H9 (cell line): ENCODE results near the gene EFEMP1. TPM values are rescaled to one million over a fixed set of nuclear protein-coding genes. Genes with fewer than 3 reads are reported as not detected.

Experiments
- DNase-seq: peaks from one replicate; pipeline ENCODE4 v3.0.0-alpha.2; 2017
- H2AFZ ChIP-seq: one replicate; pipeline ENCODE4 v1.6.1; 2013; ENCODE audit warnings: mild to moderate bottlenecking, low read length, control low read depth, moderate library complexity
- H2AK5ac ChIP-seq: 2 replicates; pipeline ENCODE4 v1.6.1; 2013; ENCODE audit warnings: low read length, control low read depth, mixed read lengths; ENCODE audit not compliant: insufficient read length
- H2BK120ac ChIP-seq: one replicate; pipeline ENCODE4 v1.6.1; 2013; ENCODE audit warnings: low read depth, mild to moderate bottlenecking, low read length, control low read depth, inconsistent platforms; ENCODE audit not compliant: poor library complexity, severe bottlenecking
- H2BK12ac ChIP-seq: 2 replicates; pipeline ENCODE4 v1.6.1; 2013; ENCODE audit warnings: low read length, control low read depth, mixed read lengths, low read depth; ENCODE audit not compliant: insufficient read length
- H2BK15ac ChIP-seq: 2 replicates; pipeline ENCODE4 v1.6.1; 2013; ENCODE audit warnings: low read depth, low read length, control low read depth
- H2BK20ac ChIP-seq: one replicate; pipeline ENCODE4 v1.6.1; 2013; ENCODE audit warnings: low read depth, mild to moderate bottlenecking, low read length, control low read depth, inconsistent platforms; ENCODE audit not compliant: poor library complexity, severe bottlenecking
- H2BK5ac ChIP-seq: 2 replicates; pipeline ENCODE4 v1.6.1; 2013; ENCODE audit warnings: low read length, control low read depth, mixed read lengths; ENCODE audit not compliant: insufficient read length
- H3K14ac ChIP-seq: 2 replicates; pipeline ENCODE4 v1.6.1; 2013; ENCODE audit warnings: low read length, control low read depth; ENCODE audit not compliant: insufficient read depth
- H3K18ac ChIP-seq: 2 replicates; pipeline ENCODE4 v1.6.1; 2013; ENCODE audit warnings: low read depth, mild to moderate bottlenecking, mixed read lengths, low read length, control low read depth; ENCODE audit not compliant: insufficient read length
- H3K23ac ChIP-seq: 2 replicates; pipeline ENCODE4 v1.6.1; 2013; ENCODE audit warnings: low read length, control low read depth, mixed read lengths, low read depth; ENCODE audit not compliant: insufficient read length
- H3K23me2 ChIP-seq: 2 replicates; pipeline ENCODE4 v1.6.1; 2013; ENCODE audit warnings: low read depth, mild to moderate bottlenecking, mixed read lengths, low read length, control low read depth; ENCODE audit not compliant: insufficient read length, poor library complexity, severe bottlenecking
- H3K27ac ChIP-seq: 2 replicates; pipeline ENCODE4 v1.5.1; 2013; ENCODE audit warnings: low read length, control low read depth, mixed read lengths, low read depth; ENCODE audit not compliant: insufficient read length
- H3K27me3 ChIP-seq: 2 replicates; pipeline ENCODE4 v1.6.1; 2013; ENCODE audit warnings: low read length, control low read depth, inconsistent platforms; ENCODE audit not compliant: insufficient read depth
- H3K4ac ChIP-seq: 2 replicates; pipeline ENCODE4 v1.6.1; 2013; ENCODE audit warnings: low read depth, mild to moderate bottlenecking, control low read depth, inconsistent platforms, low read length, moderate library complexity
- H3K4me1 ChIP-seq: 2 replicates; pipeline ENCODE4 v1.6.1; 2013; ENCODE audit warnings: low read length, control low read depth, inconsistent platforms; ENCODE audit not compliant: insufficient read depth
- H3K4me2 ChIP-seq: 2 replicates; pipeline ENCODE4 v1.6.1; 2013; ENCODE audit warnings: low read length, control low read depth, mixed read lengths; ENCODE audit not compliant: insufficient read length, insufficient read depth
- H3K56ac ChIP-seq: 2 replicates; pipeline ENCODE4 v1.6.1; 2013; ENCODE audit warnings: low read depth, mild to moderate bottlenecking, mixed read lengths, low read length, control low read depth; ENCODE audit not compliant: insufficient read length
- H3K79me1 ChIP-seq: 2 replicates; pipeline ENCODE4 v1.6.1; 2013; ENCODE audit warnings: low read depth, mild to moderate bottlenecking, moderate library complexity, low read length, control low read depth, inconsistent platforms; ENCODE audit not compliant: insufficient read depth, poor library complexity, severe bottlenecking
- H3K79me2 ChIP-seq: 2 replicates; pipeline ENCODE4 v1.6.1; 2013; ENCODE audit warnings: low read length, control low read depth, inconsistent platforms; ENCODE audit not compliant: insufficient read depth
- H3K9ac ChIP-seq: 2 replicates; pipeline ENCODE4 v1.6.1; 2013; ENCODE audit warnings: low read length, control low read depth, mixed read lengths; ENCODE audit not compliant: insufficient read length; ENCODE audit errors: extremely low read depth
- H3K9me3 ChIP-seq: one replicate; pipeline ENCODE4 v1.6.1; 2013; ENCODE audit warnings: low read depth, low read length, inconsistent platforms; ENCODE audit not compliant: control insufficient read depth
- H3T11ph ChIP-seq: one replicate; pipeline ENCODE4 v1.6.1; 2013; ENCODE audit warnings: mild to moderate bottlenecking, low read length, control low read depth, inconsistent platforms
- H4K20me1 ChIP-seq: one replicate; pipeline ENCODE4 v1.6.1; 2013; ENCODE audit not compliant: control insufficient read depth, insufficient read length, insufficient read depth
- H4K5ac ChIP-seq: 2 replicates; pipeline ENCODE4 v1.6.1; 2013; ENCODE audit warnings: low read depth, mild to moderate bottlenecking, mixed read lengths, low read length, control low read depth; ENCODE audit not compliant: insufficient read length
- H4K8ac ChIP-seq: replicated peaks from 2 replicates; pipeline ENCODE4 v1.6.1; 2013; ENCODE audit warnings: low read length, control low read depth, mixed read lengths, low read depth; ENCODE audit not compliant: insufficient read length
- H4K91ac ChIP-seq: 2 replicates; pipeline ENCODE4 v1.6.1; 2013; ENCODE audit warnings: low read depth, mild to moderate bottlenecking, moderate library complexity, mixed read lengths, low read length, control low read depth; ENCODE audit not compliant: insufficient read length
- H3K27ac Mint-ChIP-seq, 3 experiments: 2 replicates in 2 of 3; 3 replicates in 1 of 3; pipeline ENCODE4 v1.8.0; 2020 to 2021; ENCODE audit warnings: mixed read lengths in 3 of 3, mild to moderate bottlenecking in 1 of 3, moderate library complexity in 1 of 3
- H3K27me3 Mint-ChIP-seq: 2 replicates; pipeline ENCODE4 v1.8.0; 2021; ENCODE audit warnings: low read depth, mild to moderate bottlenecking, moderate library complexity, mixed read lengths
- H3K36me3 Mint-ChIP-seq, 3 experiments: 2 replicates in 2 of 3; 3 replicates in 1 of 3; pipeline ENCODE4 v1.8.0; 2020 to 2021; ENCODE audit warnings: low read depth in 3 of 3, mixed read lengths in 3 of 3; ENCODE audit not compliant: insufficient read depth in 1 of 3
- H3K4me1 Mint-ChIP-seq, 2 experiments: 2 replicates each; pipeline ENCODE4 v1.8.0; 2020; ENCODE audit warnings: mixed read lengths in 2 of 2
- H3K4me3 Mint-ChIP-seq, 2 experiments: 2 replicates in 1 of 2; 3 replicates in 1 of 2; pipeline ENCODE4 v1.8.0; 2020 to 2021; ENCODE audit warnings: mild to moderate bottlenecking in 2 of 2, mixed read lengths in 2 of 2, moderate library complexity in 1 of 2
- H3K9me3 Mint-ChIP-seq, 2 experiments: 2 replicates in 1 of 2; 3 replicates in 1 of 2; pipeline ENCODE4 v1.8.0; 2020; ENCODE audit warnings: mild to moderate bottlenecking in 2 of 2, mixed read lengths in 2 of 2, moderate library complexity in 1 of 2
- WGBS: extraction: QIAGEN DNeasy Blood & Tissue Kit; methylation state at CpG from one replicate; pipeline ENCODE4 v1.1.7; 2013; ENCODE audit warnings: missing lambda C conversion rate, low lambda C conversion rate, mixed read lengths; ENCODE audit not compliant: insufficient read length; ENCODE audit errors: extremely low coverage; 5-methylcytosine and 5-hydroxymethylcytosine counted together
- total RNA-seq: library from RNA; stranded (reverse); gene quantifications from 2 replicates; pipeline ENCODE4 v1.2.1, GENCODE V29; 2021
- TF ChIP-seq, protein P1 (sequence below): fragments of 200-600 bp; sonication (generic); conservative IDR thresholded peaks from 3 replicates; pipeline ENCODE4 v1.8.0; 2021; ENCODE audit warnings: antibody characterized with exemption, mild to moderate bottlenecking

EFEMP1 gene
- total RNA-seq, 1 experiment from 2014 or later = 3.5 TPM

DNA sequence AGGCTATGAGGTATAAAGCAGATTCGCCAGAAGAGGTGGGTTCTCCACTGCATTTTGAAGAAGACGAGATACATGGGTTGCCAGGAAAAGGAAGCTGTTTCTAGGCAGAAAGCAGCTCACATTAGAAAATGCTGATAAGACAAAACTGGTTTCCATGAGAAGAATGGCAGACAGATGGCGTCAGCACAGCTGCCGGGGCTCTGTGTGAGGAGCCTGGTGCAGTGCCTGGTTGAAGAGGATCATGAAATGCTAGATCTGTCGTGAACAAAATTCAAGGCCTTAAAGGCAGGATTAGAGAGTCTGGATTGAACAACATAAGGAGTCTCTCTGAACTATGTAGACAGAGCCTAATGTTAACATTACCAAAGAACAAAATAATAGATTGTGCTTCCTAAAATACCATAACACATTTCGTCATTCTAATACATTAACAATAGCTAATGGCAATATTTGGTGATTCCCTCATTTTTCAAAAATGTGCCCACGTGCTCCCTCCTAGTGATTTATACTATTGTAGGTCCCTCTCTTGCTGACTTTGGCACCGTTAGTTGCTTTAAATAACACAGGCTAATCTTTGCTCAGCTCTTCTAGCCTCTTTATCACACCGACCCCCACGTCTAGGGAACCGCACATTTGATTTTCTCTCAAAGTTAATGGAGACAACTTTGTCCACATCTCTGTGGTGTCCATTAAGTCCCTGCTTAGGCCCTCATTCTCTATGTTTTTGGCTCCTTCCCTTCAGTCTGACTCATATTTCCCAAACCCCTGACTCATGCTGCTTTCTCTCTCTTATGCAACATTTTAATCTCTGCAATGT, 38.2 kb downstream of the EFEMP1 start:
- TF ChIP-seq, protein P1, sequence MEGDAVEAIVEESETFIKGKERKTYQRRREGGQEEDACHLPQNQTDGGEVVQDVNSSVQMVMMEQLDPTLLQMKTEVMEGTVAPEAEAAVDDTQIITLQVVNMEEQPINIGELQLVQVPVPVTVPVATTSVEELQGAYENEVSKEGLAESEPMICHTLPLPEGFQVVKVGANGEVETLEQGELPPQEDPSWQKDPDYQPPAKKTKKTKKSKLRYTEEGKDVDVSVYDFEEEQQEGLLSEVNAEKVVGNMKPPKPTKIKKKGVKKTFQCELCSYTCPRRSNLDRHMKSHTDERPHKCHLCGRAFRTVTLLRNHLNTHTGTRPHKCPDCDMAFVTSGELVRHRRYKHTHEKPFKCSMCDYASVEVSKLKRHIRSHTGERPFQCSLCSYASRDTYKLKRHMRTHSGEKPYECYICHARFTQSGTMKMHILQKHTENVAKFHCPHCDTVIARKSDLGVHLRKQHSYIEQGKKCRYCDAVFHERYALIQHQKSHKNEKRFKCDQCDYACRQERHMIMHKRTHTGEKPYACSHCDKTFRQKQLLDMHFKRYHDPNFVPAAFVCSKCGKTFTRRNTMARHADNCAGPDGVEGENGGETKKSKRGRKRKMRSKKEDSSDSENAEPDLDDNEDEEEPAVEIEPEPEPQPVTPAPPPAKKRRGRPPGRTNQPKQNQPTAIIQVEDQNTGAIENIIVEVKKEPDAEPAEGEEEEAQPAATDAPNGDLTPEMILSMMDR = 0 out of 3 replicates have a peak, but pooled peaks have one; percentile 23
- no peak overlapping the region for H2BK20ac ChIP-seq
- no peak overlapping the region for H3K23ac ChIP-seq
- H3K56ac ChIP-seq = no peak overlapping the region
- no peak for DNase-seq
- no peaks in the 10 kb centered on the region for H4K20me1 ChIP-seq
- no peak overlapping the region for H4K8ac ChIP-seq
- H4K5ac ChIP-seq = no peak overlapping the region
- no peak overlapping the region for H3K27ac ChIP-seq
- no peak overlapping the region for H2AK5ac ChIP-seq
- no peak overlapping the region for H2BK12ac ChIP-seq
- H3K9me3 ChIP-seq = no peaks in the 10 kb centered on the region
- no peak overlapping the region for H2BK5ac ChIP-seq
- H3K14ac ChIP-seq = no peak overlapping the region
- peaks cover 5% of the 10 kb centered on the region; the same call in 1 of the 2 replicates for H3K4me1 ChIP-seq
- H3K4ac ChIP-seq = no peak overlapping the region
- no peak overlapping the region for H3K18ac ChIP-seq
- H3T11ph ChIP-seq = no peak overlapping the region
- no peak overlapping the region for H3K4me2 ChIP-seq
- H2AFZ ChIP-seq = no peak overlapping the region
- no peaks in the 10 kb centered on the region for H3K23me2 ChIP-seq
- Mint-ChIP-seq H3K36me3 (no peaks in the 10 kb centered on the region), H3K27me3 (no peaks in the 10 kb centered on the region), H3K4me1 (peaks cover 7 to 8% of the 10 kb centered on the region in 2 experiments), H3K4me3 (no peak overlapping the region), H3K9me3 (no peaks in the 10 kb centered on the region), H3K27ac (peak overlapping the region in 1 of 3 experiments; percentile 14; a peak in 1 of 7 replicates)
- H2BK120ac ChIP-seq = no peak overlapping the region
- no peak overlapping the region for H2BK15ac ChIP-seq
- no peaks in the 10 kb centered on the region for H3K27me3 ChIP-seq
- H3K79me1 ChIP-seq = no peaks in the 10 kb centered on the region
- H4K91ac ChIP-seq = no peak overlapping the region
- no peaks in the 10 kb centered on the region for H3K79me2 ChIP-seq
- no CpG with 5 or more reads among the region's 11 CpGs for WGBS
- no peak overlapping the region for H3K9ac ChIP-seq
